BLaER1 treated with 17β-estradiol and CSF1 and Interleukin-3, amounts not matched to agents 10 nM and 100 nM (cell line): ENCODE data around the gene CDCA7.

ENCODE experiments used
- H3K27ac ChIP-seq, 11 experiments: shearing (Covaris generic); formaldehyde crosslinking; 2 replicates each; pipeline ENCODE4 v1.8.1; 2022
- H3K27me3 ChIP-seq, 11 experiments: shearing (Covaris generic); formaldehyde crosslinking; 2 replicates each; pipeline ENCODE4 v1.8.1; 2022
- H3K36me3 ChIP-seq, 11 experiments: shearing (Covaris generic); formaldehyde crosslinking; 2 replicates each; pipeline ENCODE4 v1.8.1; 2022
- H3K4me1 ChIP-seq, 10 experiments: shearing (Covaris generic); formaldehyde crosslinking; 2 replicates each; pipeline ENCODE4 v1.8.1; 2022
- H3K4me2 ChIP-seq, 11 experiments: shearing (Covaris generic); formaldehyde crosslinking; 2 replicates each; pipeline ENCODE4 v1.8.1; 2022
- H3K4me3 ChIP-seq, 10 experiments: shearing (Covaris generic); formaldehyde crosslinking; 2 replicates each; pipeline ENCODE4 v1.8.1; 2022
- H3K9ac ChIP-seq, 11 experiments: shearing (Covaris generic); formaldehyde crosslinking; 2 replicates each; pipeline ENCODE4 v1.8.1; 2022
- H3K9me3 ChIP-seq, 11 experiments: shearing (Covaris generic); formaldehyde crosslinking; replicated peaks in 1 of 11; 2 replicates each; pipeline ENCODE4 v1.8.1; 2022
- H4K20me1 ChIP-seq, 11 experiments: shearing (Covaris generic); formaldehyde crosslinking; 2 replicates each; pipeline ENCODE4 v1.8.1; 2022
- Cebpa-rat ChIP-seq, 11 experiments: shearing (Covaris generic); IDR thresholded peaks; 2 replicates each; pipeline ENCODE4 v1.8.1; 2022

The CDCA7 gene

DNA sequence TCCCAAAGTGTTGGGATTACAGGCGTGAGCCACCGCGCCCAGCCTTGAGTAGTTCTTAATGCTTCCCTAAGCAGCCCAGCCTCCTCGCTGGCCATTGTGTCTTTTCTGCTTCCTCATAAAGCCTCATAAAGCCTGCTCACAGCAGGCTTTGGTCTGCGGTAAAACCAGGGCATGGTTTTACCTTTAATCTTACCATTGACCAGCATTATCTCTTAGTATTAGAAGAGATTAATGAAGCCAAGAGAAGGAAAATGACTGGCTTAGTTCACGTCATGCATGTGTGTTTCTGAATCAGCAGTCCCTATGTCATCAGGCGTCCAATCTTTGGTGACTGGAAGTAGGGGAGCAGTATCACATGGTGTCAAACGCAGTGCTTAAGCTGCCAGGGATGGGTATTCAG lies 14.9 kb upstream of the CDCA7 start:
- no peak overlapping the region for H3K9ac ChIP-seq
- no peaks in the 10 kb centered on the region for H3K36me3 ChIP-seq
- no peaks in the 10 kb centered on the region for H4K20me1 ChIP-seq
- H3K4me3 ChIP-seq: no peak overlapping the region
- H3K4me1 ChIP-seq: no peaks in the 10 kb centered on the region
- no peaks in the 10 kb centered on the region for H3K27me3 ChIP-seq
- H3K4me2 ChIP-seq: no peak overlapping the region
- no peak for TF ChIP-seq Cebpa-rat (IDR thresholded peaks at IDR 0.05)
- peaks cover 11 to 27% (median 18%) of the 10 kb centered on the region in 11 experiments for H3K9me3 ChIP-seq
- no peak overlapping the region for H3K27ac ChIP-seq

- Histone ChIP-seq H3K4me3 (no peak overlapping the region), H3K27ac (no peak overlapping the region), H3K9me3 (peaks cover 30 to 41% (median 35%) of the 10 kb centered on the region in 11 experiments), H3K4me2 (no peak overlapping the region), H4K20me1 (no peaks in the 10 kb centered on the region), H3K4me1 (no peaks in the 10 kb centered on the region; a peak in 1 of 20 replicates), H3K9ac (no peak overlapping the region), H3K27me3 (no peaks in the 10 kb centered on the region), H3K36me3 (peaks cover 0 to 8% (median 0%) of the 10 kb centered on the region in 11 experiments; a peak in 3 of 22 replicates)
- TF ChIP-seq Cebpa-rat (IDR thresholded peaks at IDR 0.05): no peak
Observed at GRCh38 chr2:173343921-173344320, 10.8 kb upstream of the CDCA7 start.

DNA sequence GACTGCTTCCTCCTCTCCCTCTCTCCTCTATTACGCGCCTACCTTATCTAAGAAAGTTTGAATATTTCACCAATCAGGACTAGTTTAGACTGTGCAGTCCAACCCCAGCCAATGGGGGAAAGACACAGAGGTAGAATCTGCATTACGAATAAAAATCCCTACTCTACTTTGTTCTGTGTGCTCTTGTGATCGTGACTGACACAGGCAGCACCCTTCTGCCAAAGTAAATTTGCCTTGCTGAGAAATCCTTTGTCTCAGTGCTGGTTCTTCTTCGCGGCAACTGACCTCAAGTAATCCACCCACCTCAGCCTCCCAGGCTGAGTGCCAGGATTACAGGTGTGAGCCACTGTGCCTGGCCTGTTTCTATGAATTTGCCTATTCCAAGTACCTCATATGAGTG lies 8.6 kb upstream of the CDCA7 start:
- peaks cover 31 to 41% (median 36%) of the 10 kb centered on the region in 11 experiments for H3K9me3 ChIP-seq
- peak overlapping the region in 1 of 10 experiments; percentile 16; a peak in 1 of 20 replicates for H3K4me3 ChIP-seq
- no peak overlapping the region for H3K27ac ChIP-seq
- no peak overlapping the region for H3K9ac ChIP-seq
- no peak for TF ChIP-seq Cebpa-rat (IDR thresholded peaks at IDR 0.05)
- no peaks in the 10 kb centered on the region for H4K20me1 ChIP-seq
- peaks cover 0 to 18% (median 9%) of the 10 kb centered on the region in 10 experiments; a peak in 13 of 20 replicates for H3K4me1 ChIP-seq
- H3K36me3 ChIP-seq: peaks cover 0 to 8% (median 0%) of the 10 kb centered on the region in 11 experiments; a peak in 3 of 22 replicates
- no peaks in the 10 kb centered on the region for H3K27me3 ChIP-seq
- H3K4me2 ChIP-seq: no peak overlapping the region

- H3K36me3 ChIP-seq: peaks cover 0 to 8% (median 0%) of the 10 kb centered on the region in 11 experiments; a peak in 3 of 22 replicates
- no peak overlapping the region for H3K27ac ChIP-seq
- no peaks in the 10 kb centered on the region for H3K27me3 ChIP-seq
- no peak overlapping the region for H3K4me3 ChIP-seq
- H3K9ac ChIP-seq: no peak overlapping the region
- H4K20me1 ChIP-seq: no peaks in the 10 kb centered on the region
- peaks cover 0 to 23% (median 11%) of the 10 kb centered on the region in 10 experiments; a peak in 14 of 20 replicates for H3K4me1 ChIP-seq
- TF ChIP-seq Cebpa-rat (IDR thresholded peaks at IDR 0.05): no peak
- H3K4me2 ChIP-seq: no peak overlapping the region
- peaks cover 35 to 50% (median 41%) of the 10 kb centered on the region in 11 experiments for H3K9me3 ChIP-seq
Observed at GRCh38 chr2:173347305-173348168, 7.1 kb upstream of the CDCA7 start.

DNA sequence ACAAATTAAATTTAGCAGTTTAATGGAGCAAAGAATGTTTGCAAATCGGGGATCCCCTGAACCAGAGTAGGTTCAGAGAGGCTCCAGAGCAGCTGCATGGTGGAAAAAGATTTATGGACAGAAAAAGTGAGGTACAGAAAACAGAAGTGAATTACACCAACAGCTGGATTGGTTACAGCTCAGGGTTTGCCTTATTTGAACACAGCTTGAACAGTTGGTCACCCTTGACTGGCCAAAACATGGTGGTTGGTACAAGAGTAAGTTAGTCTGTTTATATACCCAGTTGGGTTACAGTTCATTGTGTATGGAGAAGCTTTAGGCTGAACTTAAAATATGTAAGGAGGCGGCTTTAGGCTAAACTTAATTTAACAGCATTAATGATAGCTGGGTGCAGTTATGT lies 5.4 kb upstream of the CDCA7 start:
- Histone ChIP-seq H3K9ac (no peak overlapping the region), H3K9me3 (peaks cover 35 to 46% (median 38%) of the 10 kb centered on the region in 11 experiments), H3K4me1 (peaks cover 4 to 38% (median 26%) of the 10 kb centered on the region in 10 experiments; a peak in 17 of 20 replicates), H3K4me3 (no peak overlapping the region), H3K27ac (no peak overlapping the region), H3K36me3 (peaks cover 0 to 8% (median 0%) of the 10 kb centered on the region in 11 experiments; a peak in 3 of 22 replicates), H4K20me1 (no peaks in the 10 kb centered on the region), H3K4me2 (peak overlapping the region in 2 of 11 experiments; percentile 2 to 30; a peak in 3 of 22 replicates), H3K27me3 (no peaks in the 10 kb centered on the region)
- no peak for TF ChIP-seq Cebpa-rat (IDR thresholded peaks at IDR 0.05)

GRCh38 chr2:173350383-173350782 lies 4.3 kb upstream of the CDCA7 start:
- Histone ChIP-seq H4K20me1 (no peaks in the 10 kb centered on the region), H3K9ac (no peak overlapping the region), H3K27me3 (no peaks in the 10 kb centered on the region), H3K4me3 (no peak overlapping the region), H3K9me3 (peaks cover 24 to 35% (median 28%) of the 10 kb centered on the region in 11 experiments), H3K36me3 (peaks cover 0 to 8% (median 0%) of the 10 kb centered on the region in 11 experiments; a peak in 3 of 22 replicates), H3K4me1 (peaks cover 4 to 38% (median 26%) of the 10 kb centered on the region in 10 experiments; a peak in 17 of 20 replicates), H3K4me2 (peak overlapping the region in 7 of 11 experiments; percentile 20 to 65 (median 43); a peak in 13 of 22 replicates), H3K27ac (no peak overlapping the region)
- no peak for TF ChIP-seq Cebpa-rat (IDR thresholded peaks at IDR 0.05)

- no peaks in the 10 kb centered on the region for H3K27me3 ChIP-seq
- no peak for TF ChIP-seq Cebpa-rat (IDR thresholded peaks at IDR 0.05)
- no peak overlapping the region for H3K9ac ChIP-seq
- H4K20me1 ChIP-seq: peaks cover 0 to 12% (median 10%) of the 10 kb centered on the region in 11 experiments; a peak in 14 of 22 replicates
- H3K4me3 ChIP-seq: no peak overlapping the region
- H3K4me1 ChIP-seq: peaks cover 13 to 49% (median 37%) of the 10 kb centered on the region in 10 experiments
- H3K4me2 ChIP-seq: peak overlapping the region in 1 of 11 experiments; percentile 67; a peak in 1 of 22 replicates
- H3K27ac ChIP-seq: no peak overlapping the region
- peaks cover 0 to 7% (median 0%) of the 10 kb centered on the region in 11 experiments; a peak in 5 of 22 replicates for H3K36me3 ChIP-seq
- peaks cover 9 to 20% (median 13%) of the 10 kb centered on the region in 11 experiments for H3K9me3 ChIP-seq
Observed at GRCh38 chr2:173351879-173352278, 2.8 kb upstream of the CDCA7 start.

- Histone ChIP-seq H3K9ac (peak overlapping the region in 9 of 11 experiments; percentile 92 to 99 (median 97); a peak in 19 of 22 replicates), H3K4me3 (peak overlapping the region; percentile 69 to 91 (median 84); a peak in 19 of 20 replicates), H3K4me2 (peak overlapping the region; percentile 67 to 96 (median 89); a peak in 21 of 22 replicates)
Observed at GRCh38 chr2:173353556-173353955, 1.1 kb upstream of the CDCA7 start.

More at GRCh38 chr2:173353556-173353955, 1.1 kb upstream of the CDCA7 start:
- Histone ChIP-seq H4K20me1 (peaks cover 0 to 28% (median 26%) of the 10 kb centered on the region in 11 experiments; a peak in 14 of 22 replicates), H3K9me3 (peaks cover 0 to 12% (median 6%) of the 10 kb centered on the region in 11 experiments; a peak in 11 of 22 replicates), H3K27me3 (no peaks in the 10 kb centered on the region), H3K4me1 (peaks cover 13 to 66% (median 51%) of the 10 kb centered on the region in 10 experiments), H3K27ac (peak overlapping the region in 9 of 11 experiments; percentile 93 to 100 (median 99); a peak in 16 of 22 replicates), H3K36me3 (peaks cover 0 to 21% (median under 1%) of the 10 kb centered on the region in 11 experiments; a peak in 11 of 22 replicates)
- no peak for TF ChIP-seq Cebpa-rat (IDR thresholded peaks at IDR 0.05)
